IMR-90 (cell line): ENCODE results near the gene R3HDM2. TPM values are rescaled to one million over a fixed set of nuclear protein-coding genes. Genes with fewer than 3 reads are reported as not detected.
"Not testable (repeated sequence)": the region's sequence is repeated elsewhere in the genome, so short reads cannot be mapped to it uniquely, and the experiment has no call there.

Source experiments
- ATAC-seq: fragments of 200-7000 bp; cut with Tn5 transposase; 2 replicates; pipeline ENCODE4 v1.9.1; 2020; ENCODE audit warnings: low read depth, mild to moderate bottlenecking, moderate library complexity
- BruUV-seq: library from RNA; stranded (reverse); fragments of 400-500 nt; replicated peaks from 2 replicates; lab custom pipeline; 2021; lab: Mats Ljungman, UMichigan
- CTCF ChIA-PET: fragments of 300-600 bp; formaldehyde crosslinking; extraction: SDS; loops from one replicate; lab custom pipeline; 2021; ENCODE audit warnings: antibody characterized with exemption; lab: Yijun Ruan, JAX
- POLR2A ChIA-PET: fragments of 300-600 bp; sonication (Branson Sonifier 250); formaldehyde crosslinking; loops from one replicate; lab custom pipeline; 2022; ENCODE audit warnings: antibody characterized with exemption; ENCODE audit not compliant: unreplicated experiment; lab: Charles Lee
- DNase-seq: peaks from one replicate; pipeline ENCODE4 v3.0.0; 2013
- H2AFZ ChIP-seq: replicated peaks from 2 replicates; pipeline ENCODE3; 2013; ENCODE audit warnings: low read length, mild to moderate bottlenecking; ENCODE audit not compliant: poor library complexity
- H2AK5ac ChIP-seq: 2 replicates; pipeline ENCODE4 v1.6.1; 2013; ENCODE audit warnings: low read depth, low read length, inconsistent platforms
- H2AK9ac ChIP-seq: replicated peaks from 2 replicates; pipeline ENCODE3; 2013; ENCODE audit warnings: mild to moderate bottlenecking, low read depth, low read length, moderate library complexity; ENCODE audit not compliant: poor library complexity
- H2BK120ac ChIP-seq: 2 replicates; pipeline ENCODE4 v1.6.1; 2013; ENCODE audit warnings: low read depth, low read length, inconsistent platforms
- H2BK15ac ChIP-seq: 3 replicates; pipeline ENCODE4 v1.6.1; 2013; ENCODE audit warnings: low read depth, low read length, inconsistent platforms
- H2BK20ac ChIP-seq: 2 replicates; pipeline ENCODE4 v1.6.1; 2013; ENCODE audit warnings: low read depth, mild to moderate bottlenecking, inconsistent platforms, low read length, moderate library complexity
- H2BK5ac ChIP-seq: 2 replicates; pipeline ENCODE4 v1.6.1; 2013; ENCODE audit warnings: mild to moderate bottlenecking, low read depth, low read length, inconsistent platforms; ENCODE audit not compliant: poor library complexity, severe bottlenecking
- H3K14ac ChIP-seq: replicated peaks from 2 replicates; pipeline ENCODE4 v1.6.1; 2013; ENCODE audit warnings: low read depth, low read length, inconsistent platforms
- H3K18ac ChIP-seq: 2 replicates; pipeline ENCODE4 v1.6.1; 2013; ENCODE audit warnings: low read depth, low read length, control low read depth
- H3K23ac ChIP-seq: 2 replicates; pipeline ENCODE4 v1.6.1; 2013; ENCODE audit warnings: low read depth, low read length, inconsistent platforms
- H3K27ac ChIP-seq: 2 replicates; pipeline ENCODE4 v1.5.1; 2013; ENCODE audit warnings: mild to moderate bottlenecking, control low read depth, low read length; ENCODE audit not compliant: insufficient read depth
- H3K27me3 ChIP-seq: 2 replicates; pipeline ENCODE4 v1.6.1; 2013; ENCODE audit warnings: low read length; ENCODE audit not compliant: control insufficient read depth, insufficient read depth
- H3K36me3 ChIP-seq: 2 replicates; pipeline ENCODE4 v1.6.1; 2013; ENCODE audit warnings: low read length, mixed read lengths; ENCODE audit not compliant: control insufficient read depth, insufficient read depth
- H3K4ac ChIP-seq: 2 replicates; pipeline ENCODE4 v1.6.1; 2013; ENCODE audit warnings: low read depth, low read length, inconsistent platforms
- H3K4me1 ChIP-seq: 2 replicates; pipeline ENCODE4 v1.6.1; 2013; ENCODE audit warnings: low read length, mixed read lengths; ENCODE audit not compliant: control insufficient read depth, insufficient read depth
- H3K4me2 ChIP-seq: 2 replicates; pipeline ENCODE4 v1.6.1; 2013; ENCODE audit warnings: low read depth, mild to moderate bottlenecking, control low read depth, low read length, moderate library complexity
- H3K4me3 ChIP-seq: 2 replicates; pipeline ENCODE4 v1.5.1; 2013; ENCODE audit warnings: low read depth, mild to moderate bottlenecking, control low read depth, low read length, moderate library complexity; ENCODE audit not compliant: insufficient read depth
- H3K56ac ChIP-seq: 2 replicates; pipeline ENCODE4 v1.6.1; 2013; ENCODE audit warnings: low read length, inconsistent platforms; ENCODE audit not compliant: insufficient read depth; ENCODE audit errors: extremely low read depth
- H3K79me1 ChIP-seq, 2 experiments: 2 replicates each; pipeline ENCODE4 v1.6.1; 2013; ENCODE audit warnings: low read length in 2 of 2, inconsistent platforms in 1 of 2, low read depth in 1 of 2
- H3K9ac ChIP-seq: 2 replicates; pipeline ENCODE4 v1.6.1; 2013; ENCODE audit warnings: low read depth, low read length, control low read depth
- H3K9me1 ChIP-seq: 2 replicates; pipeline ENCODE4 v1.6.1; 2013; ENCODE audit warnings: low read length, inconsistent platforms; ENCODE audit not compliant: insufficient read depth
- H3K9me3 ChIP-seq: 2 replicates; pipeline ENCODE4 v1.6.1; 2013; ENCODE audit warnings: low read length; ENCODE audit not compliant: control insufficient read depth, insufficient read depth
- H4K20me1 ChIP-seq: 2 replicates; pipeline ENCODE4 v1.6.1; 2013; ENCODE audit warnings: low read length, inconsistent platforms; ENCODE audit not compliant: insufficient read depth
- H4K5ac ChIP-seq: 2 replicates; pipeline ENCODE4 v1.6.1; 2013; ENCODE audit warnings: mild to moderate bottlenecking, low read depth, low read length, control low read depth
- H4K8ac ChIP-seq, 2 experiments: 2 replicates each; pipeline ENCODE4 v1.6.1; 2013; ENCODE audit warnings: low read depth in 2 of 2, low read length in 2 of 2, control low read depth in 1 of 2, inconsistent platforms in 1 of 2
- H4K91ac ChIP-seq: 2 replicates; pipeline ENCODE4 v1.6.1; 2013; ENCODE audit warnings: low read depth, low read length, inconsistent platforms; ENCODE audit not compliant: insufficient read depth
- CHD1 ChIP-seq: IDR thresholded peaks from 2 replicates; pipeline ENCODE4 v1.6.1; 2012; ENCODE audit warnings: low read depth, low read length, improper control_type of control experiment
- NFE2L2 ChIP-seq: fragments of 150-350 bp; IDR thresholded peaks from 2 replicates; pipeline ENCODE4 v1.6.1; 2016; ENCODE audit warnings: low read depth, mild to moderate bottlenecking, low read length
- RAD21 ChIP-seq: IDR thresholded peaks from 2 replicates; pipeline ENCODE4 v1.6.1; 2012; ENCODE audit warnings: low read length, improper control_type of control experiment
- RFX5 ChIP-seq: IDR thresholded peaks from 2 replicates; pipeline ENCODE4 v1.8.0; 2012; ENCODE audit warnings: low read depth, mild to moderate bottlenecking, low read length, moderate library complexity
- SMC3 ChIP-seq: fragments of 150-350 bp; IDR thresholded peaks from 2 replicates; pipeline ENCODE4 v1.6.1; 2016; ENCODE audit warnings: low read depth, mild to moderate bottlenecking, antibody characterized with exemption, low read length, moderate library complexity
- WGBS, 2 experiments: methylation state at CpG; one replicate each; pipeline versions ENCODE4 v1.1.5 to v1.1.7; 2013; ENCODE audit warnings: missing lambda C conversion rate in 2 of 2; ENCODE audit not compliant: insufficient read length in 1 of 2; ENCODE audit errors: extremely low coverage in 2 of 2; 5-methylcytosine and 5-hydroxymethylcytosine counted together
- dilution Hi-C: fragments of 300-500 bp; cut with HindIII; formaldehyde crosslinking; loops from one replicate; pipeline ENCODE4 v1.14.3; 2018; ENCODE audit warnings: low sequenced_read_pairs; ENCODE audit not compliant: unreplicated experiment
- in situ Hi-C: fragments of 300-500 bp; cut with MboI; formaldehyde crosslinking; loops from 3 replicates; pipeline ENCODE4 v1.14.3; 2019; ENCODE audit warnings: low sequenced_read_pairs, inconsistent platforms, mixed read lengths
- intact Hi-C: fragments of 100-400 bp; cut with micrococcal nuclease; formaldehyde crosslinking; loops from 2 replicates; pipeline ENCODE4 v1.10.0; 2022
- polyA plus RNA-seq, 3 experiments: library from polyadenylated mRNA; depleted of rRNA; stranded (reverse); fragments of >200 nt; gene quantifications; 2 replicates each; pipeline ENCODE4 v1.2.3, GENCODE V29; 2012; ENCODE audit warnings: low replicate concordance in 1 of 3
- total RNA-seq: library from RNA; depleted of rRNA; stranded (reverse); fragments of >200 nt; gene quantifications from 2 replicates; pipeline ENCODE4 v1.2.3, GENCODE V29; 2012

The R3HDM2 gene
- total and polyA plus RNA-seq, 2 of the 4 experiments (the other 2 are of a cell fraction): 7.5 to 28.4 TPM

DNA sequence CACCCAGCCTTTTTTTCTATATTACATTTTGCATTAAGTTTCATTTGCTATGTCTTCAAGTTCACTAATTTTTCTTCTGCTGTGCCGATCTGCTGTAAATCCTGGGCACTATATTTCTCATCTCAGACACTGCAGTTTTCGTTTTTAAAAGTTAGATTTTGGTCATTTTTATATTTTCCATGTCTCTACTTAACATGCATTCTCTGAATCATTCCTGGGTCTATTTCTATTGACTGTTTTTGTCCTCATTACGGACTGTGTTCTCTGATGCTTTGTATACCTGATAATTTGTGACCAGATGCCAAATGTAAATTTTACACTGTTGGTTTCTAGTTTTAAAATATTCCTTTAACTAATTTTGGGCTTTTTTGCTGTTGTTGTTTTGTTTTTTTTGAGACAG is 64.5 kb downstream of the R3HDM2 start:
- in situ Hi-C loops: no loop called here
- peaks cover 3% of the 10 kb centered on the region; the same call in 1 of the 2 replicates for H3K4me1 ChIP-seq
- H3K23ac ChIP-seq: no peak overlapping the region
- H2BK20ac ChIP-seq: no peak overlapping the region
- H4K5ac ChIP-seq: no peak overlapping the region
- H2BK5ac ChIP-seq: no peak overlapping the region
- no peak overlapping the region for H2BK15ac ChIP-seq
- no peak overlapping the region for H2AK9ac ChIP-seq
- no peak overlapping the region for H2BK120ac ChIP-seq
- H3K27ac ChIP-seq: no peak overlapping the region
- DNase-seq: no peak
- WGBS, 2 experiments: no CpG with 5 or more reads among the region's 3 CpGs
- no peak overlapping the region for H2AK5ac ChIP-seq
- H3K56ac ChIP-seq: no peak overlapping the region
- peaks cover 2% of the 10 kb centered on the region; the same call in 1 of the 2 replicates for H3K36me3 ChIP-seq
- H3K4me3 ChIP-seq: no peak overlapping the region
- H2AFZ ChIP-seq: no peak overlapping the region
- BruUV-seq: no TSS peak
- no peaks in the 10 kb centered on the region for H4K20me1 ChIP-seq
- no peak for ATAC-seq
- no peak overlapping the region for H4K91ac ChIP-seq
- peaks cover 1% of the 10 kb centered on the region; the same call in 1 of the 2 replicates for H3K9me1 ChIP-seq
- H3K4ac ChIP-seq: no peak overlapping the region
- peaks cover 12 to 28% of the 10 kb centered on the region in 2 experiments for H3K79me1 ChIP-seq
- H3K27me3 ChIP-seq: no peaks in the 10 kb centered on the region
- H3K9ac ChIP-seq: no peak overlapping the region
- H3K18ac ChIP-seq: no peak overlapping the region
- TF ChIP-seq SMC3: no peak
- no peak for TF ChIP-seq NFE2L2
- no peak for TF ChIP-seq RFX5
- no peak for TF ChIP-seq RAD21
- TF ChIP-seq CHD1: no peak
- CTCF ChIA-PET: no interaction called here
- POLR2A ChIA-PET: no interaction called here
- dilution Hi-C loops: no loop called here
- intact Hi-C loops: no loop called here
- no peak overlapping the region for H4K8ac ChIP-seq
- H3K14ac ChIP-seq: no peak overlapping the region
- H3K4me2 ChIP-seq: no peak overlapping the region
- H3K9me3 ChIP-seq: peaks cover 4% of the 10 kb centered on the region

DNA sequence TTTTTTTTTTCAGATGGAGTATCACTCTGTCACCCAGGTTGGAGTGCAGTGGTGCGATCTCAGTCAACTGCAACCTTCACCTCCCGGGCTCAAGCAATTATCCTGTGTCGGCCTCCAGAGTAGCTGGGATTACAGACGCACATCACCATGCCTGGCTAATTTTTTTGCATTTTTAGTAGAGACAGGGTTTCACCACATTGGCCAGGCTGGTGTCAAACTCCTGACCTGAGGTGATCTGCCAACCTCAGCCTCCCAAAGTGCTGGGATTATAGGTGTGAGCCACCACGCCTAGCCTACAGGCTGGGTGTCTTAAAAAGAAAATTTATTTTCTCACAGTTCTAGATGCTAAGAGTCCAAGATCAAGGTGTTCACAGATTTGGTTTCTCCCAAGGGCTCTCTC is 66.7 kb downstream of the R3HDM2 start:
- H3K4me2 ChIP-seq, H3K14ac ChIP-seq, DNase-seq, dilution Hi-C loops, H3K9me1 ChIP-seq, in situ Hi-C loops, H3K18ac ChIP-seq, H2AK5ac ChIP-seq, H4K20me1 ChIP-seq, H3K4ac ChIP-seq, H3K36me3 ChIP-seq, H4K8ac ChIP-seq, ATAC-seq, H2BK20ac ChIP-seq, H3K9me3 ChIP-seq, H3K4me3 ChIP-seq, BruUV-seq, H3K27ac ChIP-seq, H3K56ac ChIP-seq, H2BK15ac ChIP-seq, H2BK120ac ChIP-seq, H2AK9ac ChIP-seq, H3K4me1 ChIP-seq, H3K9ac ChIP-seq, H2AFZ ChIP-seq, H4K5ac ChIP-seq, H2BK5ac ChIP-seq, H3K23ac ChIP-seq, H3K27me3 ChIP-seq, intact Hi-C loops, H4K91ac ChIP-seq, POLR2A ChIA-PET: not testable (repeated sequence)
- H3K79me1 ChIP-seq: peaks cover 5 to 22% of the 10 kb centered on the region in 2 experiments
- CTCF ChIA-PET: interaction anchor here (0.7 kb wide), 1 partner anchor 19 kb away, joined by 5 read pairs; no protein-coding TSS in a partner anchor
- WGBS, 2 experiments: 96% methylated on average over 3 of the region's 5 CpGs; no CpG with 5 or more reads in 1 of the 2 experiments
